ENCODE data around the gene GARNL3. TPM values are rescaled to one million over a fixed set of nuclear protein-coding genes. Genes with fewer than 3 reads are reported as not detected.

Gene GARNL3
- total RNA-seq, 1 experiment from 2014 or later = 1.1 TPM

DNA sequence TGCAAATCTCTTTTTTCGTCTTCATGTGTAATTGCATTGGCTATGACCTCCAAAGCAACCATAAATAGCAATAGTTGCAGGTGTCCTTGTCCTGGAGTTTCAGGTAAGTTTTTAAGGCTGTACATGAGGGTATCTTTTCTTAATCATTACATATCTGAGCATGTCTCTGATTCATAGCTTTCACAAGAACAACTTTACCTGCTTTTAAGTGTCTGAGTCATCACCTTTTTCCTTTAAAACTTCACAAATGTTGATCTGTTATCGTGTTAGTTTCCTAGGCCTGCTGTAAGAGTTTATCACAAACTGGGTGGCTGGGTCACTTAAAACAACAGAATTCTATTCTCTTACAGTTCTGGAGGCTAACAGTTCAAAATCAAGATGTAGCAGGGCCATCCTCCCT, 13.8 kb downstream of the GARNL3 start:
- DNase-seq (ENCODE audit: low spot score) = no peak

DNA sequence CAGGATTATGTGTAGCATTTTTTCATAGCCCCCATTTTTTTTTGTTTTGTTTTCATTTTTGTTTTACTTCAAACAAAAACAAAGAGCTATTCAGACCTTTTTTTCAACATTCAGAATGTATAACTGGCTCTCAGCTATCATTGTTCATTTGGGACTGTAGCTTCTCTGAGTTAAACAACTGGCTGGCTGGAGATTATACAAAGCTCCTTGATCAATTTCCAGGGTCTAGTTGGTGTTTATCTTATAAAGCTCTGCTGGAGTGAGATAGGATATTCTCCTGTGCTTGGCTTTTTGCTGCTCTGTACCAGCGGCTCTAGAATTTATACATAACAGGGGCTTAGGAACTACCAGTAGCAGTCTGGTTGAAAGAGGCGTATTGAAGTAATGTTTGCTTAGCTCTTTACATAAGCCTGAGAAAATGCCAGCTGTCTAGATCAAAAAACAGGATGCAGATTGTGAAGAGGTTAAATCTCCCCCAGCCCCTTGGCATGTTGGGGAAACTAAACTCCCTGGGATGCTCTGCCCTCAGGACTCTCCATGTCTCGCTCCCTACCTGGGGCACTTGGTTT, 15.2 kb downstream of the GARNL3 start:
- DNase-seq (ENCODE audit: low spot score) = no peak

DNA sequence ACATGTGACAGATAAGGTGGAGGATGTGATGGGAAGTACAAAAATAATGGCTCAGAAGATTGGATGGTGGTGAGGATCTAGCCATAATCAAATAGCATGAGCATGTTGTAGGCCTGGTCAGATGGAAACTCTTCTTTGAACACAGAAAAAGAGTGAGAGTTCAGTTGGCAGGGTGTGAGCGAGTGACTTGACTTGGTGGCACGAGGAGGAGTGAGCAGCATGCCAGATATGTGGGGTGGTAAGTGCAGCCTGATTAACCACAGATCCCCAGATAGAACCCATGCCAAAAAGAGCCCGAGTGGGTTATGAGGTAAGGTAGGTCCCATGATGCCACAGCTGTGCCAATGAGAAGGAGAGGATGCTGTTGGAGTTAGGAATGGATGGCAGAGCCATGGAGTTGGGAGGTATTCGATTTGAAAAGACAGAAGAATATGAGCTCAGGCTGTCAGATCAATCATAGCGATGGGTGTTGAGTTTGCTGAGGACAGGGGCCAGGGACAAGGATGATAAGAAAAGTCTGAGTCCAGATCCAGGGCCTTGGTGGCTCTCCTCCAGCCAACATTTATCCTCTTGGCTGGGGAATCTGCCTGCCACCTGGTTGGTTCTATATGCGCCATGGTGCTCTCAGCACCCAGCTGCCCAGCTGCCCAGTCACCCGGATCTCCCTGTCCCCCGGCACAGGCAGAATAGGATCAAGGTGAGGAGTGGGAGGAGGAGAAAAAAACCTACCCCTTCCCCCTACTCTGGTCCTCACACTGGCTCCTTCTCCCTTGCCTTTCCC, 16.5 kb downstream of the GARNL3 start:
- no peak for DNase-seq (ENCODE audit: low spot score)

DNA sequence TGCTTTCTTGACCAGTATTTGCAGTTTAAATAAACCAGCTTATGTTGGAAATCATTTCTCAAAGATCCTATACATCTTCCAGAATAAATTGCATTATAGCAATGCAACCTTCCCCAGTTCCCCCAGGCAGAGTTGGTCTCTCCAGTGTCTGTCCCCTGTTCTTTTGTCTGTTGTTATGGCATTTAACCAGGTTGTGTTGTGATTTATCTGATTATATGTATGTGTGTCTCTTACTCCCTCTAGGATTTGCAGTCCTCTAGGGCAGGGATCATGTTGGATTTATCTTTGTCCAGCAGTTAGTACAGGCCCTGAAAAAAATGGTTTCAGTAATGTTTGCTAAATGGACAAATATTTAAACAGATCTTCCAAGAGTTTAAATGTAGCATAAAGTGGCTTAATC, 17.3 kb downstream of the GARNL3 start:
- DNase-seq (ENCODE audit: low spot score) = no peak

DNA sequence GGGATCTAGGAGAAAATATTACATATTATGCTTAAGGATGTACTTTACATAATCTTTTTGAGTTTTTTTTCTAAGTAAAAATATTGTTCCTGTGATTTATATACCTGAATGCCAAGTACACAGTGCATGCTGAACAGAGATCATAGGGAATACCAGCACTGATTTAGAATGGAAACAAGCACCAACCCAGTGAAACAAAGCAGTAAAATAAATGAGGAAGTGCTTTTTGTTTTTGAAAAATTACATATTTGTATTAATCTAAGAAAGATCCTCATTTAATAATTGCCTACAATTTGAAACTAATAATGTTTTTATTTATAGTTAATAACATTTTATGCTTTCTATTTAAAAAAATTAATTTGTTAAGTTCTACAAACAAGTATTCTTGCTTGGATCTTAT, 18.0 kb downstream of the GARNL3 start:
- DNase-seq (ENCODE audit: low spot score) = no peak

DNA sequence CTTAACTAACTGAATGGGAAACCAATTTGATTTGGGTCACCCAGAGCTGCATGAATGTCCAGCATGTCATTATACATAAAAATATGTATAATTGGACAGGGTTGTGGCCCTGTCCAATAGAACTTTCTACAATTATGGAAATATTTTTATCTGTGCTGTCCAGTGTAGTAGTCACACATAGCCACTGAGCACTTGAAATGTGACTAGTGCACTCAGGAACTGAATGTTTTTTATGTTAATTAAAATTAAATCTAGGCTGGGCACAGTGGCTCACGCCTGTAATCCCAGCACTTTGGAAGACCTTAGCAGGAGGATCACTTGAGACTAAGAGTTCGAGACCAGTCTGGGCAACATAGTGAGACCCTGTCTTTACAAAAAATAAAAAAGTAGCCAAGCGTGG, 18.6 kb downstream of the GARNL3 start:
- DNase-seq (ENCODE audit: low spot score) = no peak

DNA sequence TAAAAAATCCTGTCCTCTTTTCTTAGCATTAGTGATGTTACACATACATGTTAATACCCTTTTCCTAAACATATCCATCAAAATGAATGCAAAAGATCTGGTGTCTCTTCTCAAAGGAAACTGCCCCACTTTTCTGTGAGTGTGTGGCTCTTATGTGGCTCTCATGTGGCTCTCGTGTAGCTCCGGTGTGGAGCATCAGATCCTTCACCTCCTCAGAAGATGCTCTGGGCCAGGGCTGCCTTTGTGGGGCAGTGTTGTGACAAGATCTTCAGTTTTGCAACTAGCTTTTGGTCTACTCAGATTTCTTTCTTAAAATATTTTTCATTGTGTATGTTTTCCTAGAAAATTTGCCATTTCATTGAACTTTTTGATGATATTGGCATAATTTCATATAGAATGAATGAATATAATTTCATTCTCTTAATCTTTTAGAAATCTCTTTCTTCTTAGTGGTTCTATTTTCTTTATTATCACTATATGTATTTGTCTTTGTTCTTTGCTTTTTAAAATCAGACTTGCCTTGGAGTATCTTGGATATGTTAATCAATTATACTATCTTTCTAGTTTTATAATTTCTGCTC, 19.4 kb downstream of the GARNL3 start:
- no peak for DNase-seq (ENCODE audit: low spot score)

DNA sequence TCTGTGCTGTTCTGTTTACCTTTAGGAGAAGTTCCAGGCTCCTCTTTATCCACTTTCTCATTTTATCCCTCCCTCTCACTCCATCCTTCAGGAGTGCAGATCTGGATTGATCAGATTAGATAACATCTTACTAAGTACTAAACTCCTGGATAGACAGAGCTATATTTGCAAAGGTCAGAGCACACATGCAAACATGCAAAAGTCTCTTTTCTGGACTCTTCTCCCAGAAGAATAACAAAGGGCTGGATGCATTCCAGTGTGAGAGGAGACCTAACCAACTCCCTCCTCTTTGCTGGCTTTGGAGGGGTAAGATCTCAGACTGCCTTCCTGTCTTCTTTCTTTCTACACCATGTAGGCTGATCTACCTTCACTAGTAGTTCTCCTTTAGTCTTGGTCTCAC, 21.4 kb downstream of the GARNL3 start:
- DNase-seq (ENCODE audit: low spot score) = no peak

DNA sequence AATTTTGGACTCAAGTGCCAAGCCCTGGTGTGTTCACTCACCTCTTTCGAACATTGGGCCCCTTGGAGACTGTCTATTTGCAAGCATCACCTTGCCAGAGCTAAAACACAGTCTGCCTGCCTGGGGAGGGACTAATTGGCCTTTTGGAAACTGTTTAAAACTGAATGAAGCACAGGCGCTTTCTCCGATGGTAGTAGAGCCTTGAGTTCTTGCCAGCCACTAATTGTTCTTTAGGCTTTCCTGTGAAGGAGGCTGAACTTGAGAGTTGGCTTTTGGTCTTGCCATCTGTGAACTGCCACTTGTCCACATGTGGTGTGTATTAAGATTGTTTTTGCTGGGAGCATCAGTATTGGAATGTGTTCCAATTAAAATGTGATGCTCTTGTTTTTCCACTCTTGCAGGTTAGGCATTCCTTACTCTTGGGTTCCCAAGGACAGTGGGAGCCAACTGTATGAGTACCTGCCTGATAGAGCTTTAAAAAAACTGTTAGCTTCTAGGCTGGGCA, 26.0 kb downstream of the GARNL3 start:
- no peak for DNase-seq (ENCODE audit: low spot score)

DNA sequence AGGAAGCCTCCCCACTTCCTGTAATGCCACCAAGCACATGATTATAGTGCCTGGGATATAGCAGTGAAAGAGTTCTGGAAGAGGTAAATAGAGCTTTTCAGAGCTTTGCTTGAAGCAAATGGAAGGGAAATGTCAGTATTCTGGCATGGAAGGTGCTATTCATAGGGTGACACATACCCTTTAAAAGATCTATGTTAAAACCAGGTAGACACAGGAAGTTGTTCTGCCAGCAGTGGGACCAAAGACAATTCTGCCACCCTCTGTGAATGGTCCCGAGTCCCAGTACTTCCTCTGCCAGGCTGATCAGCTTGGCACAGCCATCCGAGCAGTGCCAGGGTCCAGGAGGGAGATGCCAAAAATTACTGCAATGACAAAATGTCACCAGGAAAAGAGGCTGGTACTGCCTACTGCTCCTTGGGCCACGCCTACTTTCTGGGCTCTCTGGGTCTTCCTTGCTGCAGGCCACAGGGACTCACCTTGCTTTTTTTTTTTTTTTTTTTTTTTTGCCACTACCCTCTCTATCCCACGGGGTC, 26.7 kb downstream of the GARNL3 start:
- DNase-seq (ENCODE audit: low spot score) = no peak

DNA sequence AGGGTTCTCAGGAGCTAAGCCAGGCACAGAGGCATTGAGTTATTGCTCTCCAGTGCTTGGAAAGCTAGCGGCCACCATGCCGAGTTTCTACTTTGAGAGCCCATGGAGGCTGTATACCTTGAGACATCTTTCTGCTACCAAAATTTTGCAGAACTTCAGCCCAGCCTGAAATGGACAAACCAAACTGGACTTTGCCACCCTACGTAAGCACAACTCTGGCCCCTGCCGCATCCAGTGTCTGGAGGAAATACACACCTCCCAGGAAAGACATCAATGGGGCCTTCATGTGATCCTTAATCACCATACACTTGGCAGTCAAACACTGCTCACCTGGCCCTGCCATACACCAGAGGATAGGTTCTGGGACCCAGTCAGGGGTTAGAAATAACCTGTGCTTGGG, 27.8 kb downstream of the GARNL3 start:
- DNase-seq (ENCODE audit: low spot score) = no peak

DNA sequence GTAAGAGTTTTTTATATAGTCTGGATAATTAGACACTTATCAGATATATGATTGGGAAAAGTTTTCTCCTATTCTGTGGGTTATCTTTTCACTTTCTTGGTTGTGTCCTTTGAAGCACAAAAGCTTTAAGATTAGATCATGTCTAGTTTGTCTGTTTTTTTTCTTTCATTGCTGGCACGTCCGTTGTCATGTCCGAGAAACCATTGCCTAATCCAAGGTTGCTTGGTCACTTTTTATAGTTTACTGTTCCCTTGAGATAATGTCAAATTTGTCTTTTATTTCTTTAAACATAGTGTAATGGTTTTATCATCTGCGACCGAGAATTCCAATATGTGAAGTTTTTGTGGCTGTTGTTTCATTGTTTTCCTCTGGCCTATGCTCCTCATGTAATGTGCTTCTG, 28.8 kb downstream of the GARNL3 start:
- DNase-seq (ENCODE audit: low spot score) = no peak

DNA sequence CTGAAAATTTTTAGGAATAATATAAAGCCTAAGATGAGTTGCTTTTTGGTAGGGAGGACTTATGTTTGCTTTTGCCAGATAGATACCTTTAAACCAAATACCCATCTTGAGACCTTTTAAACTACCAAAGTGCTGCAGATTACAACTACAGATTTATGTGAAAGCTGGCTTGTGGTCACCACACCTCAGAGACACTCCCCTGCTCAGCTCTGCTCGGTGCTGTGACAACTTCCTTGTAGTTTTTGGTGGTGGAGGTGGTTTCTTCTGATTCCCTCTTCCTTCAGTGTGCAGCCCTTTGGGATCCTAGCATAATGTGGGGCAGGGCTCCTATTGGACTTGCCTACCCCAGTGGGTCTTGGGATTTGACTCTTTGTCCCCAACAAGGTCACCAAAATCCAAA, 29.2 kb downstream of the GARNL3 start:
- DNase-seq (ENCODE audit: low spot score) = no peak

DNA sequence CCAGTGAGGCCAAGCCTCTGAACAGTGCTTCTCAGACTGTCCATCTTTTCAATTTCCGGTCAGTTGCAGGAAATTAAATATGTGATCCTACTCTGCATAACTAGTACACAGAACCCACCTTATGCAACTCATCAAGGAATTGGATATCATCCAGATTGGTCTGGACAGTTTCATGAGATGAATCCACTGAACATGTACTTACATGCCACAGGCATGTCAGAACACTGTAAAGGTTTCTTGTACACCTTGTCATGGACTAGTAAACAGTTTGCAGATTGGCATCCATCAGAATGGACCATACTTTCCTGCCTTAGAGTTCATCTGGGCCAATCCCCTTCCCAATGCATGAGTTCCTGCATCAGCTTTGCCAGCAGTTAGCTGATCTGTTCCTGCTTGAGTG, 30.4 kb downstream of the GARNL3 start:
- DNase-seq (ENCODE audit: low spot score) = no peak

DNA sequence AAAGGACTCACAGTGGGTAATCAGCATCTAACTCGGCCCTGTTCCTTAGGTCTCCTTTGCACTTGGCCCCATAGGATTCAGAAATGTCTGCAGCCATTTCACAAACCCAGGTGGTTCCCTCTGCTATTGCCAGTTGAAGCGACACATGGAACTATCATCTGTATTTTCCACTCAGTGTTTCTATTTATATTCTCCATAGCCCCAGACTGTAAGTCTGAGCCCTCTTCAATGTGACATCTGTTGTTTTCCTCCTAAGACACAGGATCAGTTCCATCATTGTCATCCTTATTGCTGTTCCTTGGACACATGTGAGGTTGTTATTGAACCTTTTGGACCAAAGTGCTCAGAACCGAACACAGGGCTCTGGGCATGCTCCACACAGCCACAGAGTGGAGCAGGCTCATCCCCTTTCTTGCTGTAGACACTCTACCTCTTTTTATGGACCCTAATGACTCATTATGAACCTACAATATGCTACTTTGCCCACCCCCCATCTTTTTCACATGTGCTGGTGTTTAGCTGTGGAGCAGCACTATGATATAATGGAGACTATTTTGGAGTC, 36.4 kb downstream of the GARNL3 start:
- no peak for DNase-seq (ENCODE audit: low spot score)

DNA sequence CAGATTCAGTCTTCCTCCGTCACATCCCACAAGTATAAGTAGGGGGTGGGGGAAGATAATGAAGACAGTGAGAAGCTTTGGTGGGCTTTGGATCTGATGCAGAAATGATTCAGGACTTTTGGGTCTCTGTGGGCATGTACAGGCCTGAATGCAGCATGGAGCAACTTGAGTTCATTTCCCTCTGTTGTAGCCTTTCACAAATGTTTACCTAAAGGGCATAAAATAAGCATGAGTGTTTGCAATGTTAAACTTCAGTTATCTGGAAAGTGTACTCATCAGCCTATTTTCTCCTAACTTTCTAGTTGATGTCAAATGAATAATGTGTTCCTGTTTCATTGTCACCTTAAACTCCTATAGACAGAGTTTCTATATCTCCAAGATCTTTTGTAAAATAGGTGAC, 39.3 kb downstream of the GARNL3 start:
- DNase-seq (ENCODE audit: low spot score) = no peak

DNA sequence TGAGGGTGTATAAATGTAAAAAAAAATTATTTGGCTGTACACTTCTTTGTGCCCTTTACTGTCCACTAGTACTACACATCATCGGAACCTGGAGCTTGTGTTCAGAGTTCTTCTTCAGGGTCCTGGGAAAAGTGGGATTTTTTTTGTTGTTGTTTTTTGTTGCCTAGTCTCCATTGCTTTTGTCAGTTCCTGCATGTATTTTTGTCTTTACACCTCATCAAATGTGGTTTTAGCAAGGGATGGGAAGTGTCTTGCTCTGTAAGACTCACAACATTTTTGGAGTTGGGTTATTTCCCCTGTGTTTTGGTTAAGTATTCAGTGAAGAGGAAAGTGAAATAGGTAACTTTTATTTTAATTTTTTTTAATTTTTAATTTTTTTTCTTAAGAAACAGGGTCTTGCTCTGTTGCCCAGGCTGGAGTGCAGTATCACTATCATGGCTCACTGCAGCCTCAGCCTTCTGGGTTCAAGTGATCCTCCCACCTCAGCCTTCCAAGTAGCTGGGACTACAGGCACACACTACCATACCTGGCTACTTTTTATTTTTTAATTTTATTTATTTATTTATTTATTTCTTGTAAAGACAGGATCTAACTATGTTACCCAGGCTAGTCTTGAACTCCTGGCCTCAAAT, 40.7 kb downstream of the GARNL3 start:
- DNase-seq (ENCODE audit: low spot score) = no peak

DNA sequence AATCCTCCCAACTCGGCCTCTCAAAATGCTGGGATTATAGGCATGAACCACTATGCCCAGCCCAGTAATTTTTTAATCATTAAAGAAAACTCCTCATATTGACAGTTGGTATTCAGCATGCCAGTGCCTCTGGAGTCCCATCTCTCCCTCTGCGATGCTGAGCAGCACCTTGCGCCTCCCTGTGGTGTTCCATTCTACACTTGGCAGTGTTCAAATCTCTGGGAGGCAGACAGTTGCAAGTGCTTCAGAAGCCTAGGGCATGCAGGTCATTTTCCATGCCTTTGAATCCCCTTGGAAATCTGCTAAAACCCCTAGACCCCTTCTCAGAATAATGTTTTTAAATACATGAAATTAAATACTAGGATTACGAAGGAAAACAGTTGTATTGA, 41.3 kb downstream of the GARNL3 start:
- no peak for DNase-seq (ENCODE audit: low spot score)

DNA sequence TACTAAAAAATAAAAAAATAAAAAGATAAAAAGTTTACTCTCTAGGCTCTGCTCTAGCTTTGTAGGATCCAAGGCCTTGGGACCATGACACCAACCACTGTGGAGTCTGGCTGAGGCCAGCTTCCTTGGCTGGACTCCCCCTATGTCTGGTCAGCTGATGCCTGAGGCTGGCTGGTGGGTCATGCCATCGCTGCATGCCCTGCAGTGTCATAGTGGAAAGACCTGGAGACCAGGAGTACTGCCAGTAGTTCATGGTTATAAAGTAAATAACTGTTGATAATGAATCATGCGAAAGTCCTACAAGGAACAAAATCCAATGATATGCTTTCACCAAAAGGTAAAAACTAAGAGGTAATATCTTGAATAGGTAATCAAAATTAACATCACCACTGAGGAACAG, 43.2 kb downstream of the GARNL3 start:
- no peak for DNase-seq (ENCODE audit: low spot score)

DNA sequence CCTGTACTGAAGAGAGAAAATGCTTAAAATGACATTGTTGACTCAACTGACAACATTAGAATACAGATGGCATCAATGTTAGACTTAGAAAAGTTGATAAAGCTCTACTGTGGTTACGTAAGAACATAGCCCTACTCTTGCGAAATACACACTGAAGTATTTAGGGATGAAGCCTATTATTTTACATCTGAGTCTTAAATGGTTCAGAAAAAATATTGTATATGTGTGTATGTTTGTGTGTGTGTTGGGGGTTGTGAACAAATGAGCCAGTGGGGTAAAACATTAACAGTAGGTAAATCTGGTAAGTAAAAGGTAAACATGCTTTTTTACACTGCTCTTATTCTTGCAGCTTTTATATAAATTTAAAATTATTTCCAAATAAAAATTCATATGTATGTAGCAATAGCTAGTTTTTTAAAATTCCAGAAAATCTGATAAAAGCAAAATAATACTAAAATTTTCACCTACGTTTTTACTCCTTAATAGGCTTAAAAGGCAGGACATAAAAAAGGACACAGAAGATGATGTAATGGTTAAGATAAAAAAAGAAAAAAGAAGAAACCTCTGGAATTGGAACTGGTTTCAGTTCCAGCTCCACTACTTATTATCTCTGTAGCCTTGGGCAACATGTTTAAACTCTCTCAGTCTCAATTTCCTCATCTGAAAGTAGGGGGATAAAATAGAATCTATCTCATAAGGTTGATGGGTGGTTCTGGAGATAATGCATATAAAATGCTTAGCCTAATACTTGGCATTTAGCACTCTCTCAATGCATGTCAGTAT, 44.3 kb downstream of the GARNL3 start:
- DNase-seq (ENCODE audit: low spot score) = no peak

DNA sequence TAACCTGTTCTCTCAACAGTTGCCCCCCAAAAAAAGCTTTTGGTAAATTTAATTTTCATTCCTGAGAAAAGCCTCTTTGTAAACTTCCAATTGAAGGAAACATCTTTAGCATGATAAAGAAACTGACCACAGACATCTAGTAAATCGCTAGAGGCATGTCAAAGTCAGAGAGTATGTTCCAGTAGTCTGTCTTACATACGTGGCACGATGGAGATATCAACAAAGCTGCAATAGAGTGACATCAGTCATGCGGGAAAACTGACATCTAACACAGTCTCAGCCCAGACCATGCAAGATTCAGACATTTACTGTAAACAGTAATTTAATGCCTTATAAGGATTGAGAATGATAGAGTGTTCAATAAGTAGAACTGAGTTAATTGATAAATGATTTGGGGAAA, 45.1 kb downstream of the GARNL3 start:
- DNase-seq (ENCODE audit: low spot score) = no peak
